Memory B cell (primary cell): Measurements from ENCODE around the gene EXTL1.

Experiments used
- ATAC-seq: fragments of 150-1000 bp; cut with Tn5 transposase; 2 replicates; pipeline ENCODE4 v1.10.0; 2021; ENCODE audit warnings: low read depth, mild to moderate bottlenecking, moderate library complexity
- DNase-seq, 2 donors: peaks; one replicate each; pipeline ENCODE4 v3.0.0; 2022; ENCODE audit warnings: low spot score in 2 of 2
- H3K27ac Mint-ChIP-seq: one replicate; pipeline ENCODE4 v1.8.0; 2022; ENCODE audit warnings: mild to moderate bottlenecking, moderate library complexity, mixed read lengths
- H3K27me3 Mint-ChIP-seq: one replicate; pipeline ENCODE4 v1.8.0; 2022; ENCODE audit warnings: mixed read lengths
- H3K36me3 Mint-ChIP-seq: one replicate; pipeline ENCODE4 v1.8.0; 2022; ENCODE audit warnings: mild to moderate bottlenecking, mixed read lengths
- H3K4me1 Mint-ChIP-seq: one replicate; pipeline ENCODE4 v1.8.0; 2022; ENCODE audit warnings: mixed read lengths
- H3K4me3 Mint-ChIP-seq: one replicate; pipeline ENCODE4 v1.8.0; 2022; ENCODE audit warnings: mild to moderate bottlenecking, moderate library complexity, mixed read lengths
- H3K9me3 Mint-ChIP-seq: one replicate; pipeline ENCODE4 v1.8.0; 2022; ENCODE audit warnings: mixed read lengths

EXTL1 gene

DNA sequence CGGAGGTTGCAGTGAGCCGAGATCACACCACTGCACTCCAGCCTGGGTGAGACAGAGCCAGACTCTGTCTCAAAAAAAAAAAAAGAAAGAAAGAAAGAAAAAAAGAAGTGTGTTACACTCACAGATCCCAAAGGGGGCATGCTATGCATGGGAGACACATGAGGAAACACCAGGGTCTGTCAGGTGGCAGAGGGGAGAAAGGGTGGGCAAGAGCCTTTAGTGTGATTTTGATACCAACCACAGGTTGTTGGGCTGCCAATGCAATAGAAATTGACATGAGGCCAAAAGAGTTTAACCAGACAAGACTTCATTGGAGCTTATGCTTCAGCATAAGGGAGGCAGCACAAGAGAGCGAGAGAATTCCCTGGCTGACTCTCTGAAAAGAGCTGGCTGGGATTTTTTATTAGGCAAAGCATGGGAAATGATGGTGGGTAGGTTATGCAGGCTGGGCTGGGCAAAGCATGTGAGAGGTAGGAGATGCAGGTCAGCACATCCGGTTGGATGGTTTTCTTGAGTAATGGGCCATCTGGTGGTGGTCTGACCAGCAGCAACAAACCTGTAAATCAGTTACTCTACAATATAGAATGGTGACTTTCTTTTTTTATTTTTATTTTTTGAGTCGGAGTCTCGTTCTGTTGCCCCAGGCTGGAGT is 11.7 kb upstream of the EXTL1 start:
- no peak overlapping the region for H3K27ac Mint-ChIP-seq
- peaks cover 16% of the 10 kb centered on the region for H3K27me3 Mint-ChIP-seq
- DNase-seq (no peak), ATAC-seq (no peak)
- H3K36me3 Mint-ChIP-seq, result no peaks in the 10 kb centered on the region
- no peaks in the 10 kb centered on the region for H3K4me1 Mint-ChIP-seq
- no peaks in the 10 kb centered on the region for H3K9me3 Mint-ChIP-seq
- H3K4me3 Mint-ChIP-seq, result no peak overlapping the region

DNA sequence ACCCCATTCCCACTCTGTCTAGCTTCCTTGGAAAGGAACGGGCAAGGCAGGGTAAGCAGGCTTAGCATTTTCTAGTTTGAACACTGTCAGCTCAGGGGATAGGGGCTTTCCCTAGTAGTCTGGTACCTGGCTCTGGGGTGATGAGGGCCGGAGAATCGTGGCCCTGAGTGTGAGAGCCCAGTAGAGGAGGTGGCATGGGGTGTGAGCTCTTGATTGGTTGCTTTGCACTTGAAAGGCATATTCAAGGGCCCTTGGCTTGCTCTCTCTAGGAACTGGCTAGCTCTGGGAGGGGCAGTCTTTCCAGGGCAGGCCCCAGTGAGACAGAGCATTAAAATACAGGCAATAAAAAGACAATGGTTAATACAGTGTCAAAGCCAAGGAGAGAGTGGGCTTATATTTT is 10.8 kb upstream of the EXTL1 start:
- ATAC-seq (no peak), DNase-seq (no peak)
- peaks cover 13% of the 10 kb centered on the region for H3K27me3 Mint-ChIP-seq
- no peaks in the 10 kb centered on the region for H3K4me1 Mint-ChIP-seq
- H3K36me3 Mint-ChIP-seq, result no peaks in the 10 kb centered on the region
- no peaks in the 10 kb centered on the region for H3K9me3 Mint-ChIP-seq
- no peak overlapping the region for H3K4me3 Mint-ChIP-seq
- H3K27ac Mint-ChIP-seq, result no peak overlapping the region

DNA sequence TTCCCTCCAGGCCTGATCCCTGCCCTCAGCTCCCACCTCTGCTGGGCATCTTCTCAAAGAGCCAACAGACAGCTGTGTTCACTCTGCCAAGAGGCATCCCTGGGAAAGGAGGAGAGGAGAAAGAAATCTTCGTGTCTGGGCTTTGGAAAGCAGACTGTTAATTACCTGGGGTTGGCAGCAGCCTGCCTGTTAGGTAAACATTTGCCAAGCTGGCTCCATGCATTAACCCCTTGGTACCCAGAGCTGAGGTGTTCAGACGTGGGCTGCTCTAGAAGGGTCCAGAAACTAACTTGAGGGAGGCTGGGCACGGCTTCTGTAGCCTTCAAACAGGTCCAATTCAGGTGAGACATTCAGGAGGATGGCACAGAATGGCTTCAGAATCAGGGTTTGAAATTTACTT is 8.7 kb upstream of the EXTL1 start:
- ATAC-seq, result no peak
- Mint-ChIP-seq H3K36me3 (no peaks in the 10 kb centered on the region), H3K27me3 (peaks cover 3% of the 10 kb centered on the region), H3K4me1 (no peaks in the 10 kb centered on the region), H3K27ac (no peak overlapping the region), H3K4me3 (no peak overlapping the region), H3K9me3 (no peaks in the 10 kb centered on the region)
- no peak for DNase-seq

DNA sequence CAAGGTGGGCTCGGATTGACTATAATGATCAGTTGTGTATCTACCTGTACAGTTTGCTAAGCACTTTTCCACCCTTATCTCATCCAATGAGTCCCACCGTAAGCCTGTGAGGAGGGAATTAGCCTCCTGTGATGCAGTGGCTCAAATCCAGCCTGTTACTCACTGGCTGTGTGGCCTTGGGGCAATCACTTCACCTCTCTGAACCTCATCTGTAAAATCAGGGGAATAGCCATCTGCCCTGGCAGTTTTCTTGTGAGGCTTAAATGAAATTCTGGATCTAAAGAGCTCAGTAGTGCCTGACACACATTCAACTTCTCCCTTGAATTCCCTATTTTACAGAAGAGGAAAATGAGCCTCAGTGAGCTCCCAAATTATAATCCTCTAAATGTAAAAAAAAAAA is 7.4 kb upstream of the EXTL1 start:
- Mint-ChIP-seq H3K4me1 (no peaks in the 10 kb centered on the region), H3K9me3 (no peaks in the 10 kb centered on the region), H3K36me3 (no peaks in the 10 kb centered on the region), H3K27me3 (peaks cover 3% of the 10 kb centered on the region), H3K4me3 (no peak overlapping the region), H3K27ac (no peak overlapping the region)
- ATAC-seq, result no peak
- no peak for DNase-seq

DNA sequence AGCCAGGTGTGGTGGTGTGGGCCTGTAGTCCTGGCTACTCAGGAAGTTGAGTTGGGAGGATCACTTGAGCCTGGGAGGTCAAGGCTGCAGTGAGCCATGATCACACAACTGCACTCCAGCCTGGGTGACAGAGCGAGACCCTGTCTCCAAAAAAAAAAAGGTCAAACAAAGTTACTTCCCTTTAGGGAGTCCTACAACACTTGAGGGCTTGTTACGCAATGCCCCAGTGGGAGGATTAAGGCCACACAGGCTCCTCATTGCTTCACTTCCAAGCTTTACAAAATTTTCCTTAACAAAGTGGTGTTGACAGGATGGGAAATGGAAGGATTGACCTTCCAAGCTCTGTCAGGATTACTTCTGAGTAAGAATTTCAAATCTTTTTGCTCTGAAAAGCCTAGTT is 6.2 kb upstream of the EXTL1 start:
- Mint-ChIP-seq H3K9me3 (no peaks in the 10 kb centered on the region), H3K27me3 (no peaks in the 10 kb centered on the region), H3K4me3 (no peak overlapping the region), H3K36me3 (no peaks in the 10 kb centered on the region), H3K4me1 (no peaks in the 10 kb centered on the region), H3K27ac (no peak overlapping the region)
- ATAC-seq, result no peak
- DNase-seq, result no peak

DNA sequence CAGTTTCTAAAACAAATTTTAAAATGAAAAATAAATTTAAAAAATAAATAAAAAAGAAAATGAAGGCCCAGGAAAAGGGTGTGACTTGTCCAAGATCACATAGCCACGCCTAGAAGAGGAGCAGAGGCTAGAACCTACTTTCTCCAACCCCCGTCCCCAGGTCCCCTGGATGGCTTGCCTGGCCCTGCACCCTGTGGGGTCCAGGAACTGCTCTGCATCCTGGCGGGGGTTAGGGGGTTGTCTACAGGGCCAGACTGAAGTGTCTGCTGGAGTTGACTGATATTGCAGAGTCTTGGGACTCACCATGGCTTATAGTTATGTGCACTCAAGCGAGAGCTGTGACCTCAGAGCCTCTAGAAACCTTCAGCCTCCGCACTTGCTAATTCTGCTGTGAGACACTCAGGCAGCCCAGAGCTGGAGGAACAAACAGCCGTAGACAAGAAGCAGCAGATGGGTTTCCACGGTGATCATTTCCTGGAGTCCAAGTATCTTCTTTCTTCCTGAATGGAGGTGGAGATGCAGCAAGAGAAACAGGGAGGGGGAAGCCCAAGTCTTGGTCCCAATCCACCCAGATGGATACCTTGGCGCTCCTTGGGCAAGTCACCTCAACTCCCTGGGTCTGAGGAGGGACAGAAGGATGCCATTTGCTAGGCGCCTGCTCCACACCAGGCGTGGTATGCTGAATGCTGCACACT is 5.2 kb upstream of the EXTL1 start:
- Mint-ChIP-seq H3K9me3 (no peaks in the 10 kb centered on the region), H3K36me3 (no peaks in the 10 kb centered on the region), H3K4me1 (no peaks in the 10 kb centered on the region), H3K27me3 (peaks cover under 1% of the 10 kb centered on the region), H3K4me3 (no peak overlapping the region), H3K27ac (no peak overlapping the region)
- ATAC-seq (no peak), DNase-seq (no peak)

DNA sequence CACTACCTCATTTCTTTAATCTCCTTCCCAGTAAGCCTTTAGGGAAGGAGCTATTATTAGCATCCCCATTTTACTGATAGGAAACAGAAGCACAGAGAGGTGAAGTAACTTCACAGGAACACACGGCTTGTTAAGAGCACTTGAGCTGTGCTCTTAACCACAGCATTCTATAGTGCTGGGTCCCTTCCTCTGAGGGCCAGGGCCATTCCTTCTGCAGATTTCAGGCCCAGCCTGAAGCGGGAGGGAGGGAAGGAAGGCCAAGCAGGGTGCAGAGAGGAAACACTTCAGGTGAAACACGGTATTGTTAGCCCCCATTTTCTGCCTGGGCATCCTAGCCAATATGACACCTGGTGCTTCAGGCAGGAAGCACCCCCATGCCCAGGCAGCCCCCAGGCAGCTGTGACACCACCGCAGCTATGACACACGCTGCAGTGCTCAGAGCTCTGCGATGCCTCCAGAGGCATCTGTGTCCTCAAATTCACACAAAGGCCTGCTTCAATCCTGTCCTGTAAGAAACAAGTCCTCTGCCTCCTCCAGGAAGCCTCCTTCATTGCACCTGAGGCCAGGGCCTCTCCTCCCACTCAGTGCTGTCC is 4.5 kb upstream of the EXTL1 start:
- DNase-seq (no peak), ATAC-seq (no peak)
- peaks cover 4% of the 10 kb centered on the region for H3K27me3 Mint-ChIP-seq
- H3K9me3 Mint-ChIP-seq, result no peaks in the 10 kb centered on the region
- no peak overlapping the region for H3K27ac Mint-ChIP-seq
- H3K36me3 Mint-ChIP-seq, result no peaks in the 10 kb centered on the region
- no peak overlapping the region for H3K4me3 Mint-ChIP-seq
- H3K4me1 Mint-ChIP-seq, result no peaks in the 10 kb centered on the region

DNA sequence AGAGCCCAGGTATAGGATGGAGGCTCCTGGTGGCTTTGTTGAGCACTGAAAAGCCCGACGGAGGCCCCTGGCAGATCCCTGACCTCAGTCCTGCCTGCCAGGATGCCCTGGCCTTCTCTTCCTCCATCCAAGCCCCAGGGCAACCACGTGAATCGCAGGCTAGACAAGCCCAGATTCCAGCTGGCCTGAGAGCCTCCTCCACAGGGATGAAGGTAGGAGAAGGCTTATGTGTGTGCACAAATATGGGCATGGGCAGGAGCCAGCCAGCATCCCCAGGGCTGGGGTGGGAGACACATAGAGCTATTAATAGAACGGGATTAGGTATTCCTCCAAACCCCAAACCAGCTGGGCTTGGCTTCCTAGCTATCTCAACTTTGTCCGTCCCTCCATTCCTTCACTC is 4.0 kb upstream of the EXTL1 start:
- H3K9me3 Mint-ChIP-seq, result no peaks in the 10 kb centered on the region
- no peaks in the 10 kb centered on the region for H3K4me1 Mint-ChIP-seq
- H3K27ac Mint-ChIP-seq, result no peak overlapping the region
- H3K4me3 Mint-ChIP-seq, result no peak overlapping the region
- ATAC-seq (no peak), DNase-seq (no peak)
- H3K27me3 Mint-ChIP-seq, result peaks cover 4% of the 10 kb centered on the region
- no peaks in the 10 kb centered on the region for H3K36me3 Mint-ChIP-seq

DNA sequence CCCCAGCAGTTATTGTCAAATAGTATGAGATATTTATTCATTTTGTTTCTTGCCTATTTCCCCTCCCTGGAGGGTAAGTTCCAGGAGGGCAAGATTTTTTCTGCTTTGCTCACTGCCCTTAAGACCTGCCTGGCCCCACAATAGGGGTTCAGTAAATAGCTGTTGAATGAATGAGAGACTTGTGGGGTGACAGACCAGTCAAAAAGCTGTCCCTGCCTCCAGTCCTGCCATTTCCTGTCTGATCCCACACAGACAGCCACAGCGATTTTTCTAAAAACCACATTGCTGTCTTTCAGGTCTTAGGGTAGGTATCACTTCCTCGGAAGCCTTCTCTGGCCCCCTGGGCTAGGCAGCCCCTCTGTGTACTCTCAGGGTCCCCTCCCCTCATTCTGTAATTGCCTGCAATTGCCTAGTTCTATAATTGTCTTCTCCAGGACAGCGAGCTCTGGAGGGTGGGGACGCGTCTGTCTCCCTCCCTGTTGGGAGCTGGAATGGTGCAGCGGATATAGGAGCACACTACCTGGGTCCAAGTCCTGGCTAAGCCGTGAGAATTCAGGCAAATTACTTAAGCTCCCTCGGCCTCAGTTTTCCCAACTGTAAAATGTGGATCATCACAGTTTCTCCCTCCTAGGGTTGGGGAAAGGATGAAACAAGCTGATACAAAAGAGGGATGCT is 1.8 kb upstream of the EXTL1 start:
- Mint-ChIP-seq H3K9me3 (no peaks in the 10 kb centered on the region), H3K4me1 (no peaks in the 10 kb centered on the region), H3K27me3 (peaks cover 4% of the 10 kb centered on the region), H3K36me3 (no peaks in the 10 kb centered on the region), H3K4me3 (no peak overlapping the region), H3K27ac (no peak overlapping the region)
- ATAC-seq, result no peak
- no peak for DNase-seq

DNA sequence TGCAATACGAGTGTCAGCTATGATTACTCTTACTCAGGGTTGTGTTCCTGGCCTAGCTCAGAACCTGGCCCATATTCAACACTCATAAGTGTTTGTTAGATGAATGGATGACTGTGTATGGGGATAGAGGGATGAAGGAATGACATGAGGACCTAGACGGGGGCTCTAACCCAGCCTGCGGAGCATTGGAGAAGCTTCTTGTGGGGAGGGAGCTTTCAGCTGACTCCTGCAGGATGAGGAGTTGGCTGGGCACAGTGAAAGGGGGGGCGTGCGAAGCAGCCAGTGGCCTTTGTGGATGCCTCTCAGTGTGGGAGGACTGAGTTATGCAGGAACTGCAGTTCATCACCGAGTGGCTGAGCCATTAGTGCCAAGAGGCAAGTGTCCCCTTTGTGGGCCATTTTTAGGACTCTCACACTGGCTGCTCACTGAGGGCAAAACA is 1.2 kb upstream of the EXTL1 start:
- Mint-ChIP-seq H3K36me3 (no peaks in the 10 kb centered on the region), H3K27ac (no peak overlapping the region), H3K4me1 (no peaks in the 10 kb centered on the region), H3K9me3 (no peaks in the 10 kb centered on the region), H3K27me3 (peaks cover 4% of the 10 kb centered on the region), H3K4me3 (no peak overlapping the region)
- DNase-seq, result no peak
- ATAC-seq, result no peak

DNA sequence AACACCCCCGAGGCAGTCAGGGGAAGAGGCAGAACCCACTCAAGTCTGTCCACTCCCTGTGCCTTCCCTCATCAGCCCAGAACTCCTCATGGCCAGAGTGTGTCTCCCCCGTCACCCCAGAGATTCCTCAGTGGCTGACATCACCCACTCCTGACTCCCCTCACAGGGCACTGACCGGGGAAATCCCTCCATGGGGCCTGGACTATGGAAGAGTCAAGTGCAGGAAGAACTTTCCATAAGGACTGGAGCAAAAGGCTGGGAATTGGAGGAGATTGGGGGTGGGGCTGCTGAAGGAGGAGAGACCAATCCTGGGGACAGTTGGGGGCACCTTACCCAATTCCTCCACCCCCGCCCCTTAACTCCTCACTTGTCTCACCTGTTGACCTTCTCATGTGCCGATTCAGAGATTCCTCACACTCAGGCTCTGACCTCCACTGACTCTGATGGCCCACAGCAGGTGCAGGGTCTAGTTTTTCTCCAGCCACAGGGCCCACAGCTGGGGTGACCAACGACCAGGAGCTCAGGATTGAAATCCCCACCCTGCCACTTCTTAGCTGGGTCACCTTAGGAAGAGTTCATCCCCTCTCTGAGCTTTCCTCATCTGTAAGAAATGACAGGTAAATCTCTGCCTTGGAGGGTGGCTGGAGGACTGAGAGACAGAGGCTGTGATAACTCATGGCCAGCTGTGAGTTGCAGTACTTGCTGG is 481 bp upstream of the EXTL1 start:
- DNase-seq (no peak), ATAC-seq (no peak)
- Mint-ChIP-seq H3K36me3 (no peaks in the 10 kb centered on the region), H3K9me3 (no peaks in the 10 kb centered on the region), H3K4me3 (no peak overlapping the region), H3K4me1 (no peaks in the 10 kb centered on the region), H3K27ac (no peak overlapping the region), H3K27me3 (peaks cover 4% of the 10 kb centered on the region)

DNA sequence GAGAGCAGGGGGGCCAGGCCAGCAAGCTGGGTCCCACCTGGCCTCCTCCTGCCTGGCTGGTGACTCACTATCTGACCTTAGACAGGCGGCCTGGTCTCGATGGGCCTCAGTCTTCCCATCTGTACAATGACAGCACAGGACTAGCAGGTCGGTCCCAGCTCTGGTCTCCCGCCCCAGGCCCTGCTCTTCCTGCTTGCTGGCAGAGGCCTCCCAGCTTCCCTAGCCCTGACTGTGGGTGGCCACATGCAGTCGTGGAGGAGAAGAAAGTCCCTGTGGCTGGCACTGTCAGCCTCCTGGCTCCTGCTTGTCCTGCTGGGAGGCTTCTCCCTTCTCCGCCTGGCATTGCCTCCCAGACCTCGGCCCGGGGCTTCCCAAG is 817 bp downstream of the EXTL1 start:
- Mint-ChIP-seq H3K36me3 (no peaks in the 10 kb centered on the region), H3K4me3 (no peak overlapping the region), H3K9me3 (no peaks in the 10 kb centered on the region), H3K27me3 (peaks cover 4% of the 10 kb centered on the region), H3K4me1 (no peaks in the 10 kb centered on the region), H3K27ac (no peak overlapping the region)
- ATAC-seq (no peak), DNase-seq (no peak)

DNA sequence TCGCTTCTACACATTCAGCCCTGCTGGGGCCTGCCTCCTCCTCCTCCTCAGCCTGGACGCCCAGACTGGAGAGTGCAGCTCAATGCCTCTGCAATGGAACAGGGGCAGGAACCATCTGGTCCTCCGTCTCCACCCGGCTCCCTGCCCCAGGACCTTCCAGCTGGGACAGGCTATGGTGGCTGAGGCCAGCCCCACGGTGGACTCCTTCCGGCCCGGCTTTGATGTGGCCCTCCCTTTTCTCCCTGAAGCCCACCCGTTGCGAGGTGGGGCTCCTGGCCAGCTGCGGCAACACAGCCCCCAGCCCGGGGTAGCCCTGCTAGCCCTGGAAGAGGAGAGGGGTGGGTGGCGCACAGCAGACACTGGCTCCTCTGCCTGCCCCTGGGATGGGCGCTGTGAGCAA is 1.4 kb downstream of the EXTL1 start:
- Mint-ChIP-seq H3K9me3 (no peaks in the 10 kb centered on the region), H3K36me3 (no peaks in the 10 kb centered on the region), H3K4me3 (no peak overlapping the region), H3K27ac (no peak overlapping the region), H3K4me1 (no peaks in the 10 kb centered on the region), H3K27me3 (peaks cover 6% of the 10 kb centered on the region)
- no peak for DNase-seq
- no peak for ATAC-seq

DNA sequence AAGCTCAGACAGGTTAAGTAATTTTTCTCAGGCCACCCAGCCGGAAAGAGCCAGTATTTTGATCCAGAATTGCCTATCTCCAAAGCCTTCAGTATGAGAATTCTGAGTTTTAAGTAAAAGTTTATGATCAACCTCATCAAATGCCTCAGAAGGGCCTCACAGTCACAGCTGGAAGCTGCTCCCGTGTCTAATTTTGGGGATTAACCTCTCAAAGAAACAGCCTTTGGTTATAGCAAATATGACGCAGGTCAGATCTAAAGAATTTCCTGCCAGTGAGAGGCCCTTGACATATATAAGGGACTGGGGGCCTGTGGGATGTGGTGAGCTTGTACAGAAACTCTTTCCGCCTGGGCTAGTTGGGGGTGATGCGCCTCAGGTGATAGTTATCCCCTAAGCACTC is 2.3 kb downstream of the EXTL1 start:
- no peak overlapping the region for H3K27ac Mint-ChIP-seq
- DNase-seq (no peak), ATAC-seq (no peak)

More for the DNA sequence above, 2.3 kb downstream of the EXTL1 start:
- Mint-ChIP-seq H3K27me3 (peaks cover 6% of the 10 kb centered on the region), H3K4me3 (no peak overlapping the region), H3K9me3 (no peaks in the 10 kb centered on the region), H3K36me3 (no peaks in the 10 kb centered on the region), H3K4me1 (no peaks in the 10 kb centered on the region)
